HG03565 (cell line): ENCODE data around the gene SVEP1.

Experiments used
- ATAC-seq: cut with Tn5 transposase; IDR thresholded peaks from one replicate; pipeline ENCODE4 v1.9.1; 2021; ENCODE audit warnings: mild to moderate bottlenecking, moderate library complexity; ENCODE audit not compliant: unreplicated experiment

The SVEP1 gene

DNA sequence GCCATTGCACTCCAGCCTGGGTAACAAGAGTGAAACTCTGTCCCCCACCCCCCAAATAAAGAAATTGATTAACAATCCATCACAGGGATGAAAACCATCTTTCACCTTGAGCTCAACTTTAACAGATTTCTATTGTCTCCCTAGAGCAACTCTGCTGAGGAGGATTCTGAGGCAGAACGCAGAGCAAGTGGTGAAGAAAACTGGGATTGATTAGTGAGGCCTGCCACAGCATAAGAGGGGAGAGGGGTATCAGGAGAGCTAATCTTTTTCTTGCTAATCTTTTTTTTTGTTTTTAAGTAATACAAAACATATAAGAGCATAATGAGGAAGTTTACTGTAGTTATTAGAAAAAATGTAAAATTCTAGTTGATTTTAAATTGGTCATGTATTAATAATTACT lies 250.8 kb downstream of the SVEP1 start:
- ATAC-seq, result no peak

GRCh38 chr9:110327716-110328115 lies 251.8 kb downstream of the SVEP1 start:
- no peak for ATAC-seq

GRCh38 chr9:110323818-110324217 lies 255.7 kb downstream of the SVEP1 start:
- no peak for ATAC-seq

GRCh38 chr9:110320651-110321445 lies 258.7 kb downstream of the SVEP1 start:
- no peak for ATAC-seq

- ATAC-seq, result no peak
Measured at GRCh38 chr9:110319781-110320492, 259.6 kb downstream of the SVEP1 start.

GRCh38 chr9:110317911-110318310 lies 261.6 kb downstream of the SVEP1 start:
- ATAC-seq, result no peak

GRCh38 chr9:110316261-110317075 lies 263.1 kb downstream of the SVEP1 start:
- peak; percentile 93 for ATAC-seq
